Activated T-cell treated with anti-CD3 and anti-CD28 coated beads, Interleukin-2, amount 50 U/mL, for 4 hours (primary cell): Measurements from ENCODE around the gene ADAMTS9. TPM values are rescaled to one million over a fixed set of nuclear protein-coding genes. Genes with fewer than 3 reads are reported as not detected.
A peak's percentile ranks its signal among the peaks of the same experiment; 100 is the strongest.

ENCODE experiments used
- ATAC-seq, 2 donors: fragments of 200-7000 bp; cut with Tn5 transposase; one replicate each; pipeline ENCODE4 v1.10.0; 2021
- DNase-seq: peaks from one replicate; pipeline ENCODE4 v3.0.0-alpha.2; 2020
- H3K27me3 Mint-ChIP-seq: one replicate; pipeline ENCODE4 v1.8.0; 2021; ENCODE audit warnings: low read depth, mixed read lengths
- H3K36me3 Mint-ChIP-seq: one replicate; pipeline ENCODE4 v1.8.0; 2022; ENCODE audit warnings: mixed read lengths; ENCODE audit not compliant: insufficient read depth
- H3K4me1 Mint-ChIP-seq: one replicate; pipeline ENCODE4 v1.8.0; 2021; ENCODE audit warnings: low read depth, mixed read lengths
- H3K4me3 Mint-ChIP-seq: one replicate; pipeline ENCODE4 v1.8.0; 2021; ENCODE audit warnings: mild to moderate bottlenecking, moderate library complexity, mixed read lengths
- H3K9me3 Mint-ChIP-seq: one replicate; pipeline ENCODE4 v1.8.0; 2021; ENCODE audit warnings: mixed read lengths
- total RNA-seq, 3 donors: library from RNA; stranded (reverse); gene quantifications; one replicate each; pipeline ENCODE4 v1.2.1, GENCODE V29; 2021

ADAMTS9 gene
- total RNA-seq, 3 donors from 2014 or later, result 0.08 to 0.11 TPM; not detected in 1

GRCh38 chr3:64489361-64490044 is 198.3 kb downstream of the ADAMTS9 start:
- H3K36me3 Mint-ChIP-seq, result no peaks in the 10 kb centered on the region
- ATAC-seq (no peak), DNase-seq (no peak)
- H3K4me3 Mint-ChIP-seq, result no peak overlapping the region
- H3K9me3 Mint-ChIP-seq, result no peaks in the 10 kb centered on the region
- H3K4me1 Mint-ChIP-seq, result no peaks in the 10 kb centered on the region
- peaks cover 63% of the 10 kb centered on the region for H3K27me3 Mint-ChIP-seq

- Mint-ChIP-seq H3K9me3 (no peaks in the 10 kb centered on the region), H3K36me3 (no peaks in the 10 kb centered on the region), H3K4me3 (no peak overlapping the region), H3K27me3 (peaks cover 57% of the 10 kb centered on the region), H3K4me1 (no peaks in the 10 kb centered on the region)
- no peak for DNase-seq
- ATAC-seq, result no peak
Observed at GRCh38 chr3:64488939-64489338, 198.9 kb downstream of the ADAMTS9 start.

- Mint-ChIP-seq H3K27me3 (peaks cover 23% of the 10 kb centered on the region), H3K4me1 (no peaks in the 10 kb centered on the region), H3K36me3 (no peaks in the 10 kb centered on the region), H3K9me3 (no peaks in the 10 kb centered on the region), H3K4me3 (no peak overlapping the region)
- DNase-seq (peak; percentile 51), ATAC-seq (peak; percentile 90 to 91)
Observed at GRCh38 chr3:64484289-64484992, 203.4 kb downstream of the ADAMTS9 start.

- H3K4me1 Mint-ChIP-seq, result no peaks in the 10 kb centered on the region
- peaks cover 15% of the 10 kb centered on the region for H3K27me3 Mint-ChIP-seq
- no peaks in the 10 kb centered on the region for H3K9me3 Mint-ChIP-seq
- no peak for DNase-seq
- H3K36me3 Mint-ChIP-seq, result no peaks in the 10 kb centered on the region
- ATAC-seq, result no peak
- H3K4me3 Mint-ChIP-seq, result no peak overlapping the region
Observed at GRCh38 chr3:64483467-64483866, 204.3 kb downstream of the ADAMTS9 start.

- Mint-ChIP-seq H3K27me3 (peaks cover 18% of the 10 kb centered on the region), H3K4me1 (no peaks in the 10 kb centered on the region), H3K9me3 (no peaks in the 10 kb centered on the region), H3K36me3 (no peaks in the 10 kb centered on the region), H3K4me3 (no peak overlapping the region)
- no peak for ATAC-seq
- DNase-seq, result no peak
Observed at GRCh38 chr3:64475037-64475436, 212.8 kb downstream of the ADAMTS9 start.

- ATAC-seq, result no peak
- Mint-ChIP-seq H3K4me1 (no peaks in the 10 kb centered on the region), H3K36me3 (no peaks in the 10 kb centered on the region), H3K27me3 (peaks cover 21% of the 10 kb centered on the region), H3K4me3 (no peak overlapping the region), H3K9me3 (no peaks in the 10 kb centered on the region)
- no peak for DNase-seq
Observed at GRCh38 chr3:64473466-64473865, 214.3 kb downstream of the ADAMTS9 start.

- Mint-ChIP-seq H3K36me3 (no peaks in the 10 kb centered on the region), H3K4me1 (no peaks in the 10 kb centered on the region), H3K4me3 (no peak overlapping the region), H3K27me3 (peaks cover 18% of the 10 kb centered on the region), H3K9me3 (no peaks in the 10 kb centered on the region)
- ATAC-seq (no peak), DNase-seq (no peak)
Observed at GRCh38 chr3:64470436-64470835, 217.4 kb downstream of the ADAMTS9 start.

GRCh38 chr3:64467255-64467944 is 220.4 kb downstream of the ADAMTS9 start:
- peak in 1 of 2 donors; percentile 34 for ATAC-seq
- Mint-ChIP-seq H3K4me3 (no peak overlapping the region), H3K4me1 (peaks cover 1% of the 10 kb centered on the region), H3K9me3 (no peaks in the 10 kb centered on the region), H3K27me3 (peaks cover 7% of the 10 kb centered on the region), H3K36me3 (no peaks in the 10 kb centered on the region)
- DNase-seq, result no peak
